Cardiac fibroblast (primary cell): ENCODE results near the gene DNMT1.

Experiments
- DNase-seq, 2 donors: peaks; one replicate each; pipeline versions ENCODE4 v3.0.0 to v3.0.0-alpha.2; 2010; ENCODE audit warnings: low read depth in 2 of 2
- H3K4me3 ChIP-seq, 2 donors: replicated peaks in 1 of 2; 1 replicate in 1 of 2; 2 replicates in 1 of 2; pipeline ENCODE4 v1.5.1; 2011; ENCODE audit warnings: low read depth in 2 of 2, low read length in 2 of 2, mild to moderate bottlenecking in 2 of 2, moderate library complexity in 1 of 2
- TF ChIP-seq, protein P1 (sequence below): IDR thresholded peaks from one replicate; pipeline ENCODE4 v1.5.1; 2011; ENCODE audit warnings: low read depth, mild to moderate bottlenecking, low read length, inconsistent platforms

The DNMT1 gene

DNA sequence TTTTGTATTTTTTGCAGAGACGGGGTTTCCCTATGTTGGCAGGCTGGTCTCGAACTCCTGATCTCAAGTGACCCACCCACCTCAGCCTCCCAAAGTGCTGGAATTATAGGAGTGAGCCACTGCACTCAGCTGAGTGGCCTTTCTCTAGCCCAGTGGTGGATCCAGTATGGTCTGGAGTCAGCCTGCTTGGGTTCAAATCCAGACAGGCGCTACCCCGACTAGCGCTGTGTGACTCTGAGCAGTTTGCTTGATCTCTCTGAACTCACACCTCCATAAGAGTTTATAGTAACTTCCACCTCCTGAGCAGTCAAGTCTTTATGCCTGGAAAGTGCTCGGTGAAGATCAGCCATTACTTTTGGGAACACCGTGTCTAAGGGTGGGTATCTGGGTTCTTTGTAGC, 25.9 kb upstream of the DNMT1 start:
- no peak for DNase-seq
- TF ChIP-seq, protein P1, sequence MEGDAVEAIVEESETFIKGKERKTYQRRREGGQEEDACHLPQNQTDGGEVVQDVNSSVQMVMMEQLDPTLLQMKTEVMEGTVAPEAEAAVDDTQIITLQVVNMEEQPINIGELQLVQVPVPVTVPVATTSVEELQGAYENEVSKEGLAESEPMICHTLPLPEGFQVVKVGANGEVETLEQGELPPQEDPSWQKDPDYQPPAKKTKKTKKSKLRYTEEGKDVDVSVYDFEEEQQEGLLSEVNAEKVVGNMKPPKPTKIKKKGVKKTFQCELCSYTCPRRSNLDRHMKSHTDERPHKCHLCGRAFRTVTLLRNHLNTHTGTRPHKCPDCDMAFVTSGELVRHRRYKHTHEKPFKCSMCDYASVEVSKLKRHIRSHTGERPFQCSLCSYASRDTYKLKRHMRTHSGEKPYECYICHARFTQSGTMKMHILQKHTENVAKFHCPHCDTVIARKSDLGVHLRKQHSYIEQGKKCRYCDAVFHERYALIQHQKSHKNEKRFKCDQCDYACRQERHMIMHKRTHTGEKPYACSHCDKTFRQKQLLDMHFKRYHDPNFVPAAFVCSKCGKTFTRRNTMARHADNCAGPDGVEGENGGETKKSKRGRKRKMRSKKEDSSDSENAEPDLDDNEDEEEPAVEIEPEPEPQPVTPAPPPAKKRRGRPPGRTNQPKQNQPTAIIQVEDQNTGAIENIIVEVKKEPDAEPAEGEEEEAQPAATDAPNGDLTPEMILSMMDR, result no peak
- no peak overlapping the region for H3K4me3 ChIP-seq

GRCh38 chr19:10219678-10220077, 24.9 kb upstream of the DNMT1 start:
- peak in 1 of 2 donors; percentile 52 for DNase-seq
- TF ChIP-seq, protein P1, result peak; percentile 53

GRCh38 chr19:10217085-10217484, 22.3 kb upstream of the DNMT1 start:
- TF ChIP-seq, protein P1, result no peak

More at GRCh38 chr19:10219678-10220077, 24.9 kb upstream of the DNMT1 start:
- H3K4me3 ChIP-seq, result no peak overlapping the region

DNA sequence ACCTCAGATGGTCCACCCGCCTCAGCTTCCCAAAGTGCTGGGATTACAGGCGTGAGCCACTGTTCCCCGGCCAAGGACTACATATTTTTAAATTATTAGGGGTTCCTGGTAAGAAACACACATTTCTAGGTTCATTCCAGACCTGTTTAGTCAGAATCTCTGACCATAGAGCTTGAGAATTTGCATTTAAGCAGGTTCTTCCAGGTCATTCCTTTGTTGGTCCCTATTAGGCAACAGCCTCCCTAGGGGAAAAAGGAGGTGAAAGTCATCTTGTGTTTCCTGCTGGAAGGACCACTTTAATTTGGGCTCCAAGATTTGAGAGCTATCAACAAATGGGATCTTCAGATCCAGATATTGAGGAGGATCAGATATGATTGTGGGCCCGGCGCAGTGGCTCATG, 20.0 kb upstream of the DNMT1 start:
- no peak overlapping the region for H3K4me3 ChIP-seq
- peak; percentile 39 to 90 for DNase-seq

More at GRCh38 chr19:10217085-10217484, 22.3 kb upstream of the DNMT1 start:
- H3K4me3 ChIP-seq, result no peak overlapping the region
- no peak for DNase-seq

GRCh38 chr19:10211691-10212090, 16.9 kb upstream of the DNMT1 start:
- no peak for DNase-seq
- TF ChIP-seq, protein P1, result no peak
- H3K4me3 ChIP-seq, result no peak overlapping the region

More for the DNA sequence above, 20.0 kb upstream of the DNMT1 start:
- TF ChIP-seq, protein P1, result no peak

DNA sequence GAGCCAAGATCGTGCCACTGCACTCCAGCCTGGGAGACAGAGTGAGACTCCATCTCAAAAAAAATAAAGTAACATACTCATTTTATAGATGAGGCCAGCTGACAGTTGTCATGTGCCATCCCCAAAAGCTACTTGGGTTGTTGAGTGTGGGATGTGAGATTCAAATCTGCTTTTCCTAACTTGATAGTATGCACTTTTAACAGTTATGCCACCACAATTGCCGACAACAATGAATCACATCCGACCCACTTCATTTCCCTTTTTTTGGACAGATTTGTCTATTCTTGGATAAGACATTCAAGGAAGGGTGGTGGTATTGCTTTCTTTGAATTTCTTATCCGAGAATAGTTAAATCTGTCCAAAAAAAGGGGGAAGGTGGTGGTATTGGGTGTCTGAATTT, 16.3 kb upstream of the DNMT1 start:
- TF ChIP-seq, protein P1, result no peak
- H3K4me3 ChIP-seq, result no peak overlapping the region
- DNase-seq, result no peak

DNA sequence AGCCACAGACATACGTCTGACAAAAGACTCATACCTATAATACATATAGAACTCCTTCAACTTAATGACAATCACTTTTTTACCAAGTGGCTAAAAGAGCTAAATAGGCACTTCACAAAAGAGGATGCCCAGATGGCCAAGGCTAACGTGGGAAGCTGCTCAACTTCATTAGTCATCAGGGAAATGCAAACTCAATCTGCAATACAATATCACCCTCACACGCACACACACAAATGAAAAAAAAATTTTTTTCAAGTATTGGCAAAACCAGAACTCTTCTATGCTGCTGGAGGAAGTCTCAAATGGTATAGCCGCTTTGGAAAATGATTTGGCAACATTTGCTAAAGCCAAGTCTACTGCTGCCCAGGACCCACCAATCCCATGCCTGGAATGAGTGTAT, 14.6 kb upstream of the DNMT1 start:
- DNase-seq, result peak; percentile 62 to 81
- H3K4me3 ChIP-seq, result no peak overlapping the region
- TF ChIP-seq, protein P1, result no peak
